Keratinocyte (primary cell): ENCODE measurements around the gene PLCD1. TPM values are rescaled to one million over a fixed set of nuclear protein-coding genes. Genes with fewer than 3 reads are reported as not detected.

ENCODE experiments used
- DNase-seq: peaks from one replicate; pipeline ENCODE4 v3.0.0-alpha.2; 2011; ENCODE audit warnings: low read depth, missing footprints, low spot score
- FAIRE-seq: peaks from 2 replicates; lab custom pipeline; 2011; peaks lifted over from hg19 to GRCh38; lab: Jason Lieb, UNC
- H2AFZ ChIP-seq: 2 replicates; pipeline ENCODE4 v1.6.0; 2012; ENCODE audit warnings: low read length, control low read depth, inconsistent platforms; ENCODE audit not compliant: control insufficient read depth
- H3K27ac ChIP-seq: 2 replicates; pipeline ENCODE4 v1.5.1; 2011; ENCODE audit warnings: low read length; ENCODE audit not compliant: control insufficient read depth, insufficient read depth
- H3K27me3 ChIP-seq: 3 replicates; pipeline ENCODE4 v1.6.0; 2011; ENCODE audit warnings: low read length; ENCODE audit not compliant: control insufficient read depth, insufficient read depth; ENCODE audit errors: extremely low read depth
- H3K36me3 ChIP-seq, 2 experiments: 2 replicates in 1 of 2; 3 replicates in 1 of 2; pipeline ENCODE4 v1.5.1; 2011; ENCODE audit warnings: low read length in 2 of 2, mild to moderate bottlenecking in 1 of 2; ENCODE audit not compliant: control insufficient read depth in 2 of 2, insufficient read depth in 2 of 2; ENCODE audit errors: extremely low read depth in 1 of 2
- H3K4me1 ChIP-seq: 3 replicates; pipeline ENCODE4 v1.5.1; 2011; ENCODE audit warnings: low read length; ENCODE audit not compliant: control insufficient read depth, insufficient read depth; ENCODE audit errors: extremely low read depth
- H3K4me2 ChIP-seq: 3 replicates; pipeline ENCODE4 v1.6.0; 2011; ENCODE audit warnings: low read depth, low read length; ENCODE audit not compliant: control insufficient read depth, insufficient read depth; ENCODE audit errors: extremely low read depth
- H3K4me3 ChIP-seq, 3 experiments: fragments of 200-600 bp in 1 of 3; sonication (generic) in 1 of 3; 2 replicates in 2 of 3; 3 replicates in 1 of 3; pipeline ENCODE4 v1.5.1; 2011 to 2016; ENCODE audit warnings: low read length in 3 of 3, mild to moderate bottlenecking in 3 of 3, control low read depth in 2 of 3, inconsistent platforms in 1 of 3, low read depth in 1 of 3, mixed read lengths in 1 of 3, mixed run types in 1 of 3, moderate library complexity in 1 of 3; ENCODE audit not compliant: control insufficient read depth in 2 of 3, insufficient read depth in 2 of 3; ENCODE audit errors: extremely low read depth in 1 of 3
- H3K79me2 ChIP-seq: 2 replicates; pipeline ENCODE4 v1.6.0; 2012; ENCODE audit warnings: low read length; ENCODE audit not compliant: control insufficient read depth, insufficient read depth
- H3K9ac ChIP-seq: 3 replicates; pipeline ENCODE4 v1.6.0; 2011; ENCODE audit warnings: low read length; ENCODE audit not compliant: control insufficient read depth, insufficient read depth; ENCODE audit errors: extremely low read depth
- H3K9me1 ChIP-seq: 3 replicates; pipeline ENCODE4 v1.6.0; 2011; ENCODE audit warnings: low read length; ENCODE audit not compliant: control insufficient read depth, insufficient read depth; ENCODE audit errors: extremely low read depth
- H3K9me3 ChIP-seq: 2 replicates; pipeline ENCODE4 v1.5.1; 2012; ENCODE audit warnings: low read depth, low read length; ENCODE audit not compliant: control insufficient read depth
- H4K20me1 ChIP-seq: 3 replicates; pipeline ENCODE4 v1.6.0; 2011; ENCODE audit warnings: low read length; ENCODE audit not compliant: control insufficient read depth, insufficient read depth; ENCODE audit errors: extremely low read depth
- EZH2 ChIP-seq: IDR thresholded peaks from one replicate; pipeline ENCODE4 v1.6.1; 2012; ENCODE audit warnings: inconsistent platforms, mild to moderate bottlenecking, low read length, moderate library complexity
- dilution Hi-C: fragments of 300-500 bp; cut with MboI; formaldehyde crosslinking; loops from one replicate; pipeline ENCODE4 v1.7.0; 2020; ENCODE audit warnings: low sequenced_read_pairs; ENCODE audit not compliant: extremely low pct_ligation_motif_present
- polyA plus RNA-seq, 5 experiments: library from polyadenylated mRNA; depleted of rRNA in 3 of 5; stranded (reverse) in 3 of 5; stranded (forward) in 1 of 5; unstranded in 1 of 5; fragments of >200 nt; gene quantifications; 1 replicate in 1 of 5; 2 replicates in 3 of 5; 3 replicates in 1 of 5; pipeline versions ENCODE4 v1.2.1 to v1.2.3, GENCODE V29; 2011 to 2012; ENCODE audit warnings: missing spikeins in 2 of 5, low read depth in 1 of 5, low replicate concordance in 1 of 5
- TF ChIP-seq, protein P1 (sequence below), 3 experiments: IDR thresholded peaks in 1 of 3; conservative IDR thresholded peaks in 1 of 3; optimal IDR thresholded peaks in 1 of 3; 2 replicates in 2 of 3; 3 replicates in 1 of 3; pipeline versions ENCODE3 to v1.5.1; 2011; ENCODE audit warnings: low read length in 3 of 3, mild to moderate bottlenecking in 3 of 3, moderate library complexity in 2 of 3, control low read depth in 1 of 3, inconsistent platforms in 1 of 3; ENCODE audit not compliant: insufficient read depth in 2 of 3; ENCODE audit errors: extremely low read depth in 1 of 3

PLCD1 gene
- polyA plus RNA-seq, 1 donor (not counting 4 experiments of a cell fraction or from before 2014, with no cell fraction given): 26.0 TPM

DNA sequence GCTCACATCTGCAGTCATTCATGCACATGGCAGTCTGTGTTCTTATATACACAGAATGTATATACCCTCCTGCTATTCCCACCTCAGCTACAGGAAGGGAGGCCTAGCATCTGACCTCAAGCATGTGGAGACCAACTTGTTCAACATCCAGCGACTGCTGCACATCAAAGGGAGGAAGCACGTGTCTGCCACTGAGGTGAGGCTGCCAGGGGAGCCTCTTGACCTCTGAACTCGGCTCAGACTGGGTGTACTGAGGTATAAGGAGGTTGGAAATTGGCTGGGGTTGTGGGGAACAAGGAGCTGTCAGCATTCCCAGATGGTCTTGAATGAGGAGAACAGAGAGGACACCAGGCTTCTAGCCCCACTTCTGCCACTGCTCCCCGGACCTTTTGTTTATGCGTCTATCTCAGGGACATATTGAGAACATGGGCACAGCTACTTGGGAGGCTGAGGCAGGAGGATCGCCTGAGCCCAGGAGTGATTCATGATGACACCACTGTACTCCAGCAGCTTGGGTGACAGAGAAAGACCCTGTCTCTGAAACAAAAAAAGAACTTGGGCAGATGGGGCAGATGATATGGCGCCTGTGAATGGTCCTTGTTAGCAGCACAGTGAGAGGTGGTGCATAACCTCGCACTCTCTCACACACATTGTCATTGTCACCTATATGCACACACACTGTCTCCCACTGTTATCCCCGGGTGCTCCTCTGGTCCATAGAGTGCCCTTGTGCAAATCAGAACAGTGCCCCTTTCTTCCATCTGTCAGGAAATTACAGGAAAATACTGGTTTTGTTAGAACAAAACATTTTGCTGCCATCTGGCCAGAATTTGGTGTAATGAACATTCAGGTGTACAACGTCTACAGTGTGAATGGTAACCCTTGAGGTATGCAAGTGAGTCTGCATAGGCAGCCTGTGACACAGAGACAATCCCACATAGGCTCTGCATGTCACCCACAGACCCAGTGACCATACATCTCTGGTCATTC lies 33.5 kb downstream of the PLCD1 start:
- H3K9me3 ChIP-seq: no peaks in the 10 kb centered on the region
- H3K4me2 ChIP-seq: no peak overlapping the region
- TF ChIP-seq EZH2: no peak
- TF ChIP-seq, protein P1, sequence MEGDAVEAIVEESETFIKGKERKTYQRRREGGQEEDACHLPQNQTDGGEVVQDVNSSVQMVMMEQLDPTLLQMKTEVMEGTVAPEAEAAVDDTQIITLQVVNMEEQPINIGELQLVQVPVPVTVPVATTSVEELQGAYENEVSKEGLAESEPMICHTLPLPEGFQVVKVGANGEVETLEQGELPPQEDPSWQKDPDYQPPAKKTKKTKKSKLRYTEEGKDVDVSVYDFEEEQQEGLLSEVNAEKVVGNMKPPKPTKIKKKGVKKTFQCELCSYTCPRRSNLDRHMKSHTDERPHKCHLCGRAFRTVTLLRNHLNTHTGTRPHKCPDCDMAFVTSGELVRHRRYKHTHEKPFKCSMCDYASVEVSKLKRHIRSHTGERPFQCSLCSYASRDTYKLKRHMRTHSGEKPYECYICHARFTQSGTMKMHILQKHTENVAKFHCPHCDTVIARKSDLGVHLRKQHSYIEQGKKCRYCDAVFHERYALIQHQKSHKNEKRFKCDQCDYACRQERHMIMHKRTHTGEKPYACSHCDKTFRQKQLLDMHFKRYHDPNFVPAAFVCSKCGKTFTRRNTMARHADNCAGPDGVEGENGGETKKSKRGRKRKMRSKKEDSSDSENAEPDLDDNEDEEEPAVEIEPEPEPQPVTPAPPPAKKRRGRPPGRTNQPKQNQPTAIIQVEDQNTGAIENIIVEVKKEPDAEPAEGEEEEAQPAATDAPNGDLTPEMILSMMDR (optimal IDR thresholded peaks at IDR 0.05 in 1 of 3, IDR thresholded peaks at IDR 0.05 in 1 of 3, conservative IDR thresholded peaks at IDR 0.05 in 1 of 3; ENCODE audit: extremely low read depth in 1 of 3, insufficient read depth in 2 of 3, low read length in 3 of 3): no peak
- dilution Hi-C loops: no loop called here
- no peak overlapping the region for H2AFZ ChIP-seq
- H3K9me1 ChIP-seq: no peaks in the 10 kb centered on the region
- H3K79me2 ChIP-seq: no peaks in the 10 kb centered on the region
- DNase-seq (no peak), FAIRE-seq (no peak)
- no peaks in the 10 kb centered on the region for H3K27me3 ChIP-seq
- H3K4me1 ChIP-seq: peaks cover 26% of the 10 kb centered on the region
- no peak overlapping the region for H3K9ac ChIP-seq
- no peaks in the 10 kb centered on the region for H4K20me1 ChIP-seq
- no peak overlapping the region for H3K27ac ChIP-seq
- peaks cover 2 to 6% of the 10 kb centered on the region in 2 experiments for H3K36me3 ChIP-seq
- H3K4me3 ChIP-seq: no peak overlapping the region

GRCh38 chr3:37994639-37994972 lies 34.8 kb downstream of the PLCD1 start:
- no peak for TF ChIP-seq EZH2
- TF ChIP-seq, protein P1 (optimal IDR thresholded peaks at IDR 0.05 in 1 of 3, IDR thresholded peaks at IDR 0.05 in 1 of 3, conservative IDR thresholded peaks at IDR 0.05 in 1 of 3; ENCODE audit: extremely low read depth in 1 of 3, insufficient read depth in 2 of 3, low read length in 3 of 3): no peak
- Histone ChIP-seq H3K27ac (peak overlapping the region; percentile 64), H3K4me2 (peak overlapping the region; percentile 55), H2AFZ (peak overlapping the region; percentile 95), H3K27me3 (no peaks in the 10 kb centered on the region), H4K20me1 (no peaks in the 10 kb centered on the region), H3K9me3 (no peaks in the 10 kb centered on the region), H3K36me3 (peaks cover 2 to 4% of the 10 kb centered on the region in 2 experiments), H3K9ac (peak overlapping the region; percentile 76), H3K9me1 (no peaks in the 10 kb centered on the region), H3K4me3 (peak overlapping the region; percentile 36 to 76 (median 52)), H3K4me1 (peaks cover 26% of the 10 kb centered on the region), H3K79me2 (no peaks in the 10 kb centered on the region)
- FAIRE-seq (peak; percentile 52), DNase-seq (no peak)
- dilution Hi-C loops: no loop called here
